HepG2 (cell line): ENCODE measurements around the gene SLC22A31. TPM values are rescaled to one million over a fixed set of nuclear protein-coding genes. Genes with fewer than 3 reads are reported as not detected.

Experiments
- ASH2L ChIP-seq: fragments of 300-600, 200-600 bp; sonication (generic); IDR thresholded peaks from 2 replicates; pipeline ENCODE4 v1.7.0; 2017; ENCODE audit warnings: low read depth, mild to moderate bottlenecking, moderate library complexity, mixed read lengths, low read length; ENCODE audit not compliant: insufficient read length
- E2F1 ChIP-seq: sonication (generic); formaldehyde crosslinking; IDR thresholded peaks from 2 replicates; pipeline ENCODE4 v1.5.0; 2020; ENCODE audit warnings: missing genetic modification reagents
- FOXM1 ChIP-seq: sonication (generic); formaldehyde crosslinking; IDR thresholded peaks from 2 replicates; pipeline ENCODE4 v1.5.0; 2020; ENCODE audit warnings: missing genetic modification reagents
- GABPB1 ChIP-seq: IDR thresholded peaks from 2 replicates; pipeline ENCODE4 v1.6.1; 2016; ENCODE audit warnings: mild to moderate bottlenecking, missing genetic modification reagents, moderate library complexity, missing compliant biosample characterization
- HMG20B ChIP-seq: conservative IDR thresholded peaks from 2 replicates; pipeline ENCODE4 v1.6.1; 2016; ENCODE audit warnings: missing genetic modification reagents, missing compliant biosample characterization
- MED1 ChIP-seq: sonication (generic); formaldehyde crosslinking; IDR thresholded peaks from 2 replicates; pipeline ENCODE4 v1.4.0; 2020; ENCODE audit warnings: missing genetic modification reagents
- PAXIP1 ChIP-seq: sonication (generic); formaldehyde crosslinking; conservative IDR thresholded peaks from 2 replicates; pipeline ENCODE4 v1.4.0; 2020; ENCODE audit warnings: mild to moderate bottlenecking, missing genetic modification reagents, moderate library complexity
- SMYD3 ChIP-seq: sonication (generic); formaldehyde crosslinking; IDR thresholded peaks from 2 replicates; pipeline ENCODE4 v1.8.1; 2023; ENCODE audit warnings: mild to moderate bottlenecking, missing genetic modification reagents
- TGIF2 ChIP-seq: IDR thresholded peaks from 2 replicates; pipeline ENCODE4 v1.6.1; 2016; ENCODE audit warnings: control low read depth, missing compliant biosample characterization
- THAP11 ChIP-seq: IDR thresholded peaks from 2 replicates; pipeline ENCODE4 v1.6.1; 2016; ENCODE audit warnings: missing biosample characterization, missing genetic modification reagents
- TSC22D2 ChIP-seq: sonication (generic); formaldehyde crosslinking; IDR thresholded peaks from 2 replicates; pipeline ENCODE4 v1.5.1; 2020; ENCODE audit warnings: missing genetic modification reagents, mild to moderate bottlenecking, borderline replicate concordance
- ZBTB42 ChIP-seq: sonication (generic); formaldehyde crosslinking; IDR thresholded peaks from 2 replicates; pipeline ENCODE4 v1.5.0; 2020; ENCODE audit warnings: mild to moderate bottlenecking, missing genetic modification reagents
- ZFP62 ChIP-seq: sonication (generic); formaldehyde crosslinking; IDR thresholded peaks from 2 replicates; pipeline ENCODE4 v1.4.0; 2020; ENCODE audit warnings: missing genetic modification reagents
- ZNF274 ChIP-seq: sonication (generic); formaldehyde crosslinking; IDR thresholded peaks from 2 replicates; pipeline ENCODE4 v1.5.1; 2020; ENCODE audit warnings: mild to moderate bottlenecking, missing genetic modification reagents
- ZNF335 ChIP-seq: sonication (generic); formaldehyde crosslinking; IDR thresholded peaks from 2 replicates; pipeline ENCODE4 v1.4.0; 2020; ENCODE audit warnings: missing genetic modification reagents
- ZNF414 ChIP-seq: sonication (generic); formaldehyde crosslinking; IDR thresholded peaks from 2 replicates; pipeline ENCODE4 v1.5.0; 2020; ENCODE audit warnings: missing genetic modification reagents
- polyA plus RNA-seq, 8 experiments: library from polyadenylated mRNA; depleted of rRNA in 3 of 8; stranded (reverse) in 7 of 8; unstranded in 1 of 8; fragments of >200 nt; fragmentation: Illumina TruSeq in 4 of 8; extraction: Trizol in 4 of 8; gene quantifications; 2 replicates each; pipeline versions ENCODE4 v1.2.1 to v1.2.3, GENCODE V29; 2011 to 2016; ENCODE audit warnings: low read depth in 4 of 8, missing spikeins in 1 of 8, mixed read lengths in 1 of 8; ENCODE audit not compliant: insufficient read depth in 1 of 8
- total RNA-seq, 5 experiments: library from RNA; depleted of rRNA; stranded (reverse); fragments of >200 nt; fragmentation: Illumina TruSeq; extraction: Trizol; gene quantifications; 2 replicates each; pipeline ENCODE4 v1.2.3, GENCODE V29; 2016; ENCODE audit warnings: low read depth in 1 of 5
- TF ChIP-seq, protein P1 (sequence below): sonication (generic); formaldehyde crosslinking; IDR thresholded peaks from 2 replicates; pipeline ENCODE4 v1.4.0; 2020; ENCODE audit warnings: missing genetic modification reagents
- TF ChIP-seq, protein P2 (sequence below): IDR thresholded peaks from 2 replicates; pipeline ENCODE4 v1.6.1; 2012; ENCODE audit warnings: inconsistent platforms

Gene SLC22A31
- total and polyA plus RNA-seq, 2 of the 13 experiments (the other 11 are each of a cell fraction or from before 2014, with no cell fraction given): 67.3 to 83.3 TPM

DNA sequence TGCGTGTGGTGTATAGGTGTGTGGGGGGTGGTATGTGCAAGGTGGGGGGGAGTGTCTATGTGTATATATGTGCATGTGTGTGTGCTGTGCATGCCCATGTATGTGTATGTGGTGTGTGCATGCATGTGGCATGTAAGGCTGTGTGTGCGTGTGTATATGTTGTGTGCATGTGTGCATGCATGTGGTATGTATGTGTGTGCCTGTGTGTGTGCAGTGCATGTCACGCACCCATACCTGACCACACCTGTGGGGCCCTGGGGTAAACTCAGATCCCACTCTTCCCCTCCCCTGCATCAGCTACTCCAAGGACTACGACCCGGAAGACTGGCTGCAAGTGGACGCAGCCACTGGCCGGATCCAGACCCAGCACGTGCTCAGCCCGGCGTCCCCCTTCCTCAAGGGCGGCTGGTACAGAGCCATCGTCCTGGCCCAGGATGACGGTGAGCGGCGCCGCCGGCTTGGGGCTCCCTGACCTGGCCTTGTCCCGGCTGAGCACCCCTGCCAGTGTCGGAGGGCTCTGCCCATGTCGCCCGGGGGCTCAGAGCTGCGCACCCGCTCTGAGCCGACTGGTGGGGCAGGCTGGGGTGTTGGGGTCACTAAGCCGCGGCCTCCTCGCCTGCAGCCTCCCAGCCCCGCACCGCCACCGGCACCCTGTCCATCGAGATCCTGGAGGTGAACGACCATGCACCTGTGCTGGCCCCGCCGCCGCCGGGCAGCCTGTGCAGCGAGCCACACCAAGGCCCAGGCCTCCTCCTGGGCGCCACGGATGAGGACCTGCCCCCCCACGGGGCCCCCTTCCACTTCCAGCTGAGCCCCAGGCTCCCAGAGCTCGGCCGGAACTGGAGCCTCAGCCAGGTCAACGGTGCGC lies 9.1 kb downstream of the SLC22A31 start (continued):
- TF ChIP-seq, protein P1, sequence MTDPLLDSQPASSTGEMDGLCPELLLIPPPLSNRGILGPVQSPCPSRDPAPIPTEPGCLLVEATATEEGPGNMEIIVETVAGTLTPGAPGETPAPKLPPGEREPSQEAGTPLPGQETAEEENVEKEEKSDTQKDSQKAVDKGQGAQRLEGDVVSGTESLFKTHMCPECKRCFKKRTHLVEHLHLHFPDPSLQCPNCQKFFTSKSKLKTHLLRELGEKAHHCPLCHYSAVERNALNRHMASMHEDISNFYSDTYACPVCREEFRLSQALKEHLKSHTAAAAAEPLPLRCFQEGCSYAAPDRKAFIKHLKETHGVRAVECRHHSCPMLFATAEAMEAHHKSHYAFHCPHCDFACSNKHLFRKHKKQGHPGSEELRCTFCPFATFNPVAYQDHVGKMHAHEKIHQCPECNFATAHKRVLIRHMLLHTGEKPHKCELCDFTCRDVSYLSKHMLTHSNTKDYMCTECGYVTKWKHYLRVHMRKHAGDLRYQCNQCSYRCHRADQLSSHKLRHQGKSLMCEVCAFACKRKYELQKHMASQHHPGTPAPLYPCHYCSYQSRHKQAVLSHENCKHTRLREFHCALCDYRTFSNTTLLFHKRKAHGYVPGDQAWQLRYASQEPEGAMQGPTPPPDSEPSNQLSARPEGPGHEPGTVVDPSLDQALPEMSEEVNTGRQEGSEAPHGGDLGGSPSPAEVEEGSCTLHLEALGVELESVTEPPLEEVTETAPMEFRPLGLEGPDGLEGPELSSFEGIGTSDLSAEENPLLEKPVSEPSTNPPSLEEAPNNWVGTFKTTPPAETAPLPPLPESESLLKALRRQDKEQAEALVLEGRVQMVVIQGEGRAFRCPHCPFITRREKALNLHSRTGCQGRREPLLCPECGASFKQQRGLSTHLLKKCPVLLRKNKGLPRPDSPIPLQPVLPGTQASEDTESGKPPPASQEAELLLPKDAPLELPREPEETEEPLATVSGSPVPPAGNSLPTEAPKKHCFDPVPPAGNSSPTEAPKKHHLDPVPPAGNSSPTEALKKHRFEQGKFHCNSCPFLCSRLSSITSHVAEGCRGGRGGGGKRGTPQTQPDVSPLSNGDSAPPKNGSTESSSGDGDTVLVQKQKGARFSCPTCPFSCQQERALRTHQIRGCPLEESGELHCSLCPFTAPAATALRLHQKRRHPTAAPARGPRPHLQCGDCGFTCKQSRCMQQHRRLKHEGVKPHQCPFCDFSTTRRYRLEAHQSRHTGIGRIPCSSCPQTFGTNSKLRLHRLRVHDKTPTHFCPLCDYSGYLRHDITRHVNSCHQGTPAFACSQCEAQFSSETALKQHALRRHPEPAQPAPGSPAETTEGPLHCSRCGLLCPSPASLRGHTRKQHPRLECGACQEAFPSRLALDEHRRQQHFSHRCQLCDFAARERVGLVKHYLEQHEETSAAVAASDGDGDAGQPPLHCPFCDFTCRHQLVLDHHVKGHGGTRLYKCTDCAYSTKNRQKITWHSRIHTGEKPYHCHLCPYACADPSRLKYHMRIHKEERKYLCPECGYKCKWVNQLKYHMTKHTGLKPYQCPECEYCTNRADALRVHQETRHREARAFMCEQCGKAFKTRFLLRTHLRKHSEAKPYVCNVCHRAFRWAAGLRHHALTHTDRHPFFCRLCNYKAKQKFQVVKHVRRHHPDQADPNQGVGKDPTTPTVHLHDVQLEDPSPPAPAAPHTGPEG (CRISPR knock-in tag): 0 out of 2 replicates have a peak, but pooled peaks have one; percentile 52
- TF ChIP-seq ZNF414: peak; percentile 44; the same call in 1 of the 2 replicates
- 0 out of 2 replicates have a peak, but pooled peaks have one; percentile 12 for TF ChIP-seq ZNF335 (CRISPR knock-in tag)
- TF ChIP-seq ZBTB42: no peak
- no peak for TF ChIP-seq TGIF2 (CRISPR knock-in tag)
- no peak for TF ChIP-seq ZFP62 (CRISPR knock-in tag)
- peak; percentile 57; the same call in 1 of the 2 replicates for TF ChIP-seq TSC22D2
- TF ChIP-seq GABPB1 (CRISPR knock-in tag): peak; percentile 79
- peak; percentile 10 for TF ChIP-seq ASH2L
- TF ChIP-seq E2F1 (CRISPR knock-in tag): no peak
- TF ChIP-seq, protein P2, sequence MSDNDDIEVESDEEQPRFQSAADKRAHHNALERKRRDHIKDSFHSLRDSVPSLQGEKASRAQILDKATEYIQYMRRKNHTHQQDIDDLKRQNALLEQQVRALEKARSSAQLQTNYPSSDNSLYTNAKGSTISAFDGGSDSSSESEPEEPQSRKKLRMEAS: peak; percentile 98
- 0 out of 2 replicates have a peak, but pooled peaks have one; percentile 17 for TF ChIP-seq PAXIP1 (CRISPR knock-in tag)
- peak; percentile 15; the same call in 1 of the 2 replicates for TF ChIP-seq THAP11 (CRISPR knock-in tag)
- TF ChIP-seq ZNF274: peak; percentile 36; the same call in 1 of the 2 replicates
- TF ChIP-seq HMG20B (CRISPR knock-in tag): no peak
- TF ChIP-seq SMYD3: no peak
- TF ChIP-seq FOXM1 (CRISPR knock-in tag): no peak
- peak; percentile 45 for TF ChIP-seq MED1 (CRISPR knock-in tag)
